ENCODE data around the gene ZNF124.

- TF ChIP-seq CTCF (IDR thresholded peaks at IDR 0.05; ENCODE audit: control extremely low read depth in 1 of 3, insufficient read depth in 1 of 3, low read depth in 1 of 3, low read length in 3 of 3), result no peak
- TF ChIP-seq POLR2A (IDR thresholded peaks at IDR 0.05; ENCODE audit: control extremely low read depth in 1 of 2, low read depth in 2 of 2, low read length in 2 of 2), result no peak
- TF ChIP-seq TEAD4 (IDR thresholded peaks at IDR 0.05; ENCODE audit: low read depth, low read length), result no peak
- TF ChIP-seq CHD7 (IDR thresholded peaks at IDR 0.05; ENCODE audit: insufficient replicate concordance, low read length), result no peak
- no peak for TF ChIP-seq SP1 (IDR thresholded peaks at IDR 0.05; ENCODE audit: low read depth, low read length)
- TF ChIP-seq SUZ12 (IDR thresholded peaks at IDR 0.05; ENCODE audit: low read length), result no peak
- TF ChIP-seq CEBPB (IDR thresholded peaks at IDR 0.05; ENCODE audit: low read depth, low read length), result no peak
- no peak for TF ChIP-seq SRF (IDR thresholded peaks at IDR 0.05; ENCODE audit: low read depth, low read length)
- TF ChIP-seq EZH2 (IDR thresholded peaks at IDR 0.05; ENCODE audit: low read depth, low read length, severe bottlenecking), result no peak
- no peak for TF ChIP-seq ATF2 (IDR thresholded peaks at IDR 0.05; ENCODE audit: low read length)
- no peak for TF ChIP-seq RNF2 (IDR thresholded peaks at IDR 0.05; ENCODE audit: borderline replicate concordance, low read depth, low read length, missing control alignments, poor library complexity, severe bottlenecking)
- no peak for TF ChIP-seq RXRA (IDR thresholded peaks at IDR 0.05; ENCODE audit: insufficient read depth, low read depth, low read length)
- TF ChIP-seq TCF12 (IDR thresholded peaks at IDR 0.05; ENCODE audit: low read depth, low read length), result no peak
These were observed 46.4 kb upstream of the ZNF124 start for GRCh38 chr1:247218121-247218651.
